Endothelial cell of umbilical vein (primary cell): ENCODE measurements around the gene SYNE3. TPM values are rescaled to one million over a fixed set of nuclear protein-coding genes. Genes with fewer than 3 reads are reported as not detected.

Experiments used
- BruUV-seq: library from RNA; stranded (reverse); fragments of 400-500 nt; replicated peaks from 2 replicates; lab custom pipeline; 2021; lab: Mats Ljungman, UMichigan
- CTCF ChIA-PET: fragments of 300-600, 350-600 bp; sonication (Branson Sonifier 250); formaldehyde crosslinking; loops from one replicate; lab custom pipeline; 2021; ENCODE audit warnings: antibody characterized with exemption, inconsistent platforms; lab: Charles Lee
- POLR2A ChIA-PET: fragments of 300-600, 350-600 bp; sonication (Branson Sonifier 250); formaldehyde crosslinking; loops from one replicate; lab custom pipeline; 2021; ENCODE audit warnings: antibody characterized with exemption, inconsistent platforms; lab: Charles Lee
- DNase-seq: peaks from one replicate; pipeline ENCODE4 v3.0.0-alpha.2; 2011; ENCODE audit warnings: low read depth, low spot score
- FAIRE-seq: peaks from 2 replicates; lab custom pipeline; 2011; peaks lifted over from hg19 to GRCh38; lab: Jason Lieb, UNC
- H2AFZ ChIP-seq: 2 replicates; pipeline ENCODE4 v1.6.0; 2012; ENCODE audit warnings: low read depth, low read length, control low read depth, inconsistent platforms
- H3K27ac ChIP-seq: 2 replicates; pipeline ENCODE4 v1.5.1; 2011; ENCODE audit warnings: low read depth, mild to moderate bottlenecking, control low read depth, low read length, moderate library complexity; ENCODE audit not compliant: insufficient read depth
- H3K27me3 ChIP-seq, 2 experiments: 2 replicates each; pipeline versions ENCODE4 v1.6.0 to v1.6.1; 2011; ENCODE audit warnings: low read length in 2 of 2, mixed read lengths in 1 of 2; ENCODE audit not compliant: control insufficient read depth in 2 of 2, insufficient read depth in 2 of 2
- H3K36me3 ChIP-seq, 2 experiments: 2 replicates in 1 of 2; 3 replicates in 1 of 2; pipeline ENCODE4 v1.5.1; 2011; ENCODE audit warnings: low read length in 2 of 2, mild to moderate bottlenecking in 1 of 2, moderate library complexity in 1 of 2; ENCODE audit not compliant: control insufficient read depth in 2 of 2, insufficient read depth in 2 of 2; ENCODE audit errors: extremely low read depth in 1 of 2
- H3K4me1 ChIP-seq: 3 replicates; pipeline ENCODE4 v1.5.1; 2011; ENCODE audit warnings: mild to moderate bottlenecking, low read length; ENCODE audit not compliant: control insufficient read depth, insufficient read depth; ENCODE audit errors: extremely low read depth
- H3K4me2 ChIP-seq: 2 replicates; pipeline ENCODE4 v1.6.1; 2011; ENCODE audit warnings: low read length, control low read depth, mixed read lengths; ENCODE audit not compliant: insufficient read depth
- H3K4me3 ChIP-seq, 3 experiments: fragments of 200-600 bp in 1 of 3; sonication (generic), shearing (Covaris generic) in 1 of 3; replicated peaks in 1 of 3; 2 replicates each; pipeline ENCODE4 v1.5.1; 2011 to 2016; ENCODE audit warnings: control low read depth in 3 of 3, low read length in 3 of 3, mild to moderate bottlenecking in 2 of 3, inconsistent platforms in 1 of 3, low read depth in 1 of 3, moderate library complexity in 1 of 3; ENCODE audit not compliant: insufficient read depth in 1 of 3
- H3K79me2 ChIP-seq: 2 replicates; pipeline ENCODE4 v1.6.0; 2012; ENCODE audit warnings: low read length, inconsistent platforms; ENCODE audit not compliant: control insufficient read depth, insufficient read depth
- H3K9ac ChIP-seq: replicated peaks from 2 replicates; pipeline ENCODE3; 2011; ENCODE audit warnings: low read length, control low read depth; ENCODE audit not compliant: insufficient read depth; ENCODE audit errors: extremely low read depth
- H3K9me1 ChIP-seq: replicated peaks from 3 replicates; pipeline ENCODE4 v1.6.0; 2011; ENCODE audit warnings: mild to moderate bottlenecking, low read length; ENCODE audit not compliant: control insufficient read depth, insufficient read depth; ENCODE audit errors: extremely low read depth
- H3K9me3 ChIP-seq: replicated peaks from 2 replicates; pipeline ENCODE4 v1.5.1; 2012; ENCODE audit warnings: low read length, inconsistent platforms; ENCODE audit not compliant: control insufficient read depth, insufficient read depth
- H4K20me1 ChIP-seq: replicated peaks from 2 replicates; pipeline ENCODE3; 2011; ENCODE audit warnings: mild to moderate bottlenecking, low read length; ENCODE audit not compliant: control insufficient read depth, insufficient read depth; ENCODE audit errors: extremely low read depth
- CTCF ChIP-seq, 2 donors: IDR thresholded peaks; 1 replicate in 1 of 2; 2 replicates in 1 of 2; pipeline ENCODE4 v1.5.1; 2011; ENCODE audit warnings: low read length in 2 of 2, mild to moderate bottlenecking in 2 of 2, moderate library complexity in 2 of 2, control low read depth in 1 of 2, inconsistent platforms in 1 of 2, low read depth in 1 of 2; ENCODE audit not compliant: insufficient read depth in 1 of 2; ENCODE audit errors: extremely low read depth in 1 of 2
- EZH2 ChIP-seq: IDR thresholded peaks from 2 replicates; pipeline ENCODE4 v1.6.1; 2012; ENCODE audit warnings: borderline replicate concordance, low read depth, mild to moderate bottlenecking, moderate library complexity, low read length, inconsistent platforms; ENCODE audit not compliant: severe bottlenecking
- FOS ChIP-seq: IDR thresholded peaks from 2 replicates; pipeline ENCODE4 v1.6.1; 2011; ENCODE audit warnings: mild to moderate bottlenecking, low read length, moderate library complexity, borderline replicate concordance; ENCODE audit not compliant: insufficient read depth
- JUN ChIP-seq: IDR thresholded peaks from 2 replicates; pipeline ENCODE4 v1.6.1; 2011; ENCODE audit warnings: borderline replicate concordance, low read depth; ENCODE audit not compliant: insufficient read length, insufficient read depth
- MYC ChIP-seq: IDR thresholded peaks from one replicate; pipeline ENCODE4 v1.6.1; 2011; ENCODE audit warnings: mild to moderate bottlenecking, low read depth, low read length
- POLR2A ChIP-seq: IDR thresholded peaks from 2 replicates; pipeline ENCODE4 v1.6.1; 2012; ENCODE audit warnings: low read depth, mild to moderate bottlenecking, control low read depth, low read length
- POLR2AphosphoS5 ChIP-seq: IDR thresholded peaks from 2 replicates; pipeline ENCODE4 v1.6.1; 2012; ENCODE audit warnings: low read depth, mild to moderate bottlenecking, control low read depth, low read length, moderate library complexity; ENCODE audit not compliant: insufficient read depth
- dilution Hi-C: fragments of 300-500 bp; cut with MboI; formaldehyde crosslinking; loops from one replicate; pipeline ENCODE4 v1.15.0; 2019; ENCODE audit warnings: low sequenced_read_pairs; ENCODE audit not compliant: extremely low pct_ligation_motif_present
- intact Hi-C: fragments of 100-400 bp; cut with micrococcal nuclease; formaldehyde crosslinking; loops from one replicate; pipeline ENCODE4 v1.10.0; 2022
- polyA plus RNA-seq, 4 experiments: library from polyadenylated mRNA; depleted of rRNA in 3 of 4; stranded (reverse) in 3 of 4; unstranded in 1 of 4; fragments of >200 nt; gene quantifications; 2 replicates each; pipeline versions ENCODE4 v1.2.1 to v1.2.3, GENCODE V29; 2011 to 2012; ENCODE audit warnings: missing spikeins in 1 of 4
- total RNA-seq: library from RNA; stranded (reverse); gene quantifications from 2 replicates; pipeline ENCODE4 v1.2.3, GENCODE V29; 2021

SYNE3 gene
- total and polyA plus RNA-seq, 2 donors (not counting 3 experiments of a cell fraction or from before 2014, with no cell fraction given) = 3.0 to 18.8 TPM

DNA sequence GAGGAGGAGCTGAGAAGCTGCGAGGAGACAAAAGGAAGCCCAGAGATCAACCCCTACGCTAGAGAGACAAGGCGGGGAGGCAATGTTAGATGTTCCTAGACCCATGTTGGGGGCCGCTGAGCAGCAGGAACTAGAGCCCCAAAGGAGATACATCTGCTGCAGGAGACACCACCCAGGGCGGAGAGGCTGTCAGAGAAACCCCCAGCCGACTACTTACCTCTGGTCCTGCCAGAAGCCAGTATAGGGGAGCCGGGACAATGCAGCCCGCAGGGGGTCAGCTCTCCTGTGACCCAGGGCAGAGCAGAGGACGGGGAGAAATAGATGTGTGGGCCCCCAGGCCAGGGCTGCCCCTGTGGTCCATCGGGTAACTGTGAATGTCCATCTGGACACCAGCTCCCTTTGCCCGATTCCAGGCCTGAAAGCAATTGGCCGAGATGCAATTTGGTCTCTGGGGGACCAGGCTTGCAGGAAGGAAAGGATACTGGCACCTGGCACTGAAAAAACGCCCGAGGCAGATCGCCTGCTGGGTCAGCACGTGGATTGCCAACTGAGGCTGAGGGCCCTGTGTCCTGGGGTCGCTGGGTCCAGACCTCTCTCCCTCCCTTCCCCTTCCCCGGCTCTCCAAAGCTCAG, 34.9 kb downstream of the SYNE3 start:
- H3K36me3 ChIP-seq = no peaks in the 10 kb centered on the region
- POLR2A ChIA-PET = no interaction called here
- no peak overlapping the region for H3K9ac ChIP-seq
- FAIRE-seq (no peak), DNase-seq (no peak)
- intact Hi-C loops = no loop called here
- H3K27me3 ChIP-seq = no peaks in the 10 kb centered on the region
- H3K27ac ChIP-seq = no peak overlapping the region
- peaks cover 2% of the 10 kb centered on the region for H3K79me2 ChIP-seq
- H3K4me1 ChIP-seq = peaks cover 13% of the 10 kb centered on the region
- no peak overlapping the region for H3K4me2 ChIP-seq
- H3K9me3 ChIP-seq = no peaks in the 10 kb centered on the region
- H2AFZ ChIP-seq = no peak overlapping the region
- no peaks in the 10 kb centered on the region for H4K20me1 ChIP-seq
- CTCF ChIA-PET = interaction anchor here (1.8 to 2.5 kb wide), 3 partner anchors 39 to 46 kb away, joined by 7 to 20 read pairs (median 12); no protein-coding TSS in a partner anchor
- TF ChIP-seq EZH2 (no peak), JUN (no peak), POLR2A (no peak), FOS (no peak), POLR2AphosphoS5 (no peak)
- dilution Hi-C loops = no loop called here
- no peak overlapping the region for H3K4me3 ChIP-seq
- BruUV-seq = no TSS peak
- H3K9me1 ChIP-seq = no peaks in the 10 kb centered on the region

- H3K79me2 ChIP-seq = peaks cover 2% of the 10 kb centered on the region
- CTCF ChIA-PET = interaction anchor here (1.2 to 2.5 kb wide), 3 partner anchors 20 to 46 kb away, joined by 4 to 12 read pairs (median 7); no protein-coding TSS in a partner anchor
- H3K9me1 ChIP-seq = no peaks in the 10 kb centered on the region
- H3K27ac ChIP-seq = no peak overlapping the region
- FAIRE-seq (no peak), DNase-seq (no peak)
- no peaks in the 10 kb centered on the region for H4K20me1 ChIP-seq
- no peak overlapping the region for H3K9ac ChIP-seq
- H2AFZ ChIP-seq = no peak overlapping the region
- H3K4me3 ChIP-seq = no peak overlapping the region
- no peaks in the 10 kb centered on the region for H3K36me3 ChIP-seq
- no peak overlapping the region for H3K4me2 ChIP-seq
- H3K27me3 ChIP-seq = no peaks in the 10 kb centered on the region
- peaks cover 13% of the 10 kb centered on the region for H3K4me1 ChIP-seq
- no peak for TF ChIP-seq MYC
- TF ChIP-seq CTCF (IDR thresholded peaks at IDR 0.05; ENCODE audit: extremely low read depth in 1 of 2, insufficient read depth in 1 of 2, low read depth in 1 of 2, low read length in 2 of 2) = no peak
- dilution Hi-C loops = no loop called here
- intact Hi-C loops = no loop called here
- no peaks in the 10 kb centered on the region for H3K9me3 ChIP-seq
- POLR2A ChIA-PET = no interaction called here
- BruUV-seq = no TSS peak
Measured at GRCh38 chr14:95480887-95481226, 35.6 kb downstream of the SYNE3 start.
